Activated CD4-positive, alpha-beta T cell treated with anti-CD3 and anti-CD28 coated beads, Interleukin-2, Interleukin-6, amounts not matched to agents 100 ng/mL and 50 ng/mL, durations not matched to agents 16 hours and 8 hours (primary cell): ENCODE results near the gene KIF19.

Experiments
- DNase-seq: peaks from one replicate; pipeline ENCODE4 v3.0.0-alpha.2; 2020

Gene KIF19

DNA sequence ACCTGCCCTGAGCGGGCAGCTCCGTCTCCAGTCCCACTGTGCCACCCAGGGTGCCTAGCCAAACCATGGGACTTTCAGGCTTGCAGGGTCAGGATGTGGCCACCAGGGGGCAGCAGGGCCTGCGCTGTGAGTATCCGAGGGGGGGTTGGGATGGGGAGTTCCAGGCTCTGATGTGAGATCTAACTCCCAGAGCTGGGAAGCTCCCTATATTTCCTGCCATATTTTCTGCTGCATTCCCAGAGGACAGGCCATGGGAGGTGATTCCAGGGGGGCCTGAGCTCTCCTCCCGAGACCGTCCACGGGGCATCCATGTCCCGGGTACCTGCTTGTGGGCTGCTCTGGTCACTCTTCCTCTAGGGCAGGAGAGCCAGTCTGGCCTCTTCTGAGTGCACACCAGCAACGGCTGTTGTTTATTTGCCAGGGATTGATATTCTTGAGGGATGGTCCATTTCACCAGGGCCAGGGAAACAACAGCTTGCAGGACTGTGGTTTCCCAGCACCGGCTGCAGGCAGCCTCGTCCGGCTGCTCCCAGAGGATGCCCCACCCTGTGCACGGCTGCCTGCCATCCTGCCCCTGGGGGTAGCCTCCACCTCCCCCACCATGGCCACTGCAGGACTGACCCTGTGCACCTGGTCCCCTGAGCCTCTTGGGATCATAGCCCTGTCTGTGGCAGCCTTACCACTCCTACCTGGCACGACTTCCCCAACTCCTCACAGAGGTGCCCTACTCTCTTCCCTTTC, 42.5 kb downstream of the KIF19 start:
- peak; percentile 80 for DNase-seq

DNA sequence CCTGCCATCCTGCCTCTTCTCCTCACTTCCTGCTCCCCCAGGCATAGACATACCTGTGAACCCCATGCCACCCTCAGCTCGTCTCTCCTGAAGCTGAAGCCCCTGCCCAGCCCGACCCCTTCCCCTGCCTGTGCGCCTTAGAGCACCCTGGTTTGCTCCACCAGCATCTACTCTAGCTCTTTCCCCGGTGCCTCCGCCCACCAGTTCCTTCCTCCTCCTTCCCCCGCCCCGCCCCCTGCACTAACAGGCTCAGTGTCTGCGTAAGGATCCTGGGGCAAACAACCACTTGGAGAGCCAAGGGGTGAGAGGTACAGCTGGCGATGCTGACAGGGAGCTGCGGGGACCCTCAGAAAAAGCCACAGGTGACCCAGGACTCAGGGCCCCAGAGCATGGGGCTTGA, 43.2 kb downstream of the KIF19 start:
- peak; percentile 58 for DNase-seq

DNA sequence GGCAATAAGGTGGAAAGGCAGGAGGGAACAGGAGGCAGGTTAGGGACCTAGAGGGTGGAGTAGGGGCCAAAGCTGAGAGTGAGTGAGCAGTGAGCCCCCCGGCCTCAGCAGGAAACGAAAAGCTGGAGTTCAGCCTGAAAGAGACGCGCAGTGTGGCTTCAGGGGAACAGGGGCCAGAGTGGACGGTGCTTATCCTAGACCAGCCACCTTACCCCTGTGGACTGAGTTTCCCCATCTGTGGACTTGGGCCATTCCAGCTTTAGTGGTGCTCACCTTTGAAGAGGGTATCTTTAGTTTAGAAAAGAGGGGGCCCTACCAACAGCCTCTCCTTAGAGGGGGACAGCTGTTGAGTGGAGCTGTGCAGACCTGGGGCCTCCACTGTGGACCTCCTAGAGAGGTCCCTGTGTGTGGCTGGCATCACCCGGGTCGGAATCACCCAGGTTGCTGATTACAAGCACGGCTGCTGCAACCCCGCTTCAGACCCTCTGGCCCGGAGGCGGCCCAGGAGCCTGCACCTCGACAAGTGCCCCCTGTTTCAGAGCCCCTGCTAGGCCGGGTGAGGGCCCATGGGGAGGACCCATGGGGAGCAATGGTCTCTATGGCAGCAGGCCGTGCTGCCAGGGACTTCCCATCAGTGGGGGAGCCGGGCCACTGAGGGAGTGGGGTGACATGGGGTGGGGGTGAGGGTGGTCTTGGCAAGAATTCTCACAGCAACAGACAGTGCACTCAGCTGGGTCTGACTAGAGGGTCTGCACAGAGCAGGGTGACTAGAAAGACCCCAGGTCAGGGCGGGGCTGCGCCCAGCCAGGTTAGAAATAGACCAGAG, 43.9 kb downstream of the KIF19 start:
- DNase-seq = no peak

DNA sequence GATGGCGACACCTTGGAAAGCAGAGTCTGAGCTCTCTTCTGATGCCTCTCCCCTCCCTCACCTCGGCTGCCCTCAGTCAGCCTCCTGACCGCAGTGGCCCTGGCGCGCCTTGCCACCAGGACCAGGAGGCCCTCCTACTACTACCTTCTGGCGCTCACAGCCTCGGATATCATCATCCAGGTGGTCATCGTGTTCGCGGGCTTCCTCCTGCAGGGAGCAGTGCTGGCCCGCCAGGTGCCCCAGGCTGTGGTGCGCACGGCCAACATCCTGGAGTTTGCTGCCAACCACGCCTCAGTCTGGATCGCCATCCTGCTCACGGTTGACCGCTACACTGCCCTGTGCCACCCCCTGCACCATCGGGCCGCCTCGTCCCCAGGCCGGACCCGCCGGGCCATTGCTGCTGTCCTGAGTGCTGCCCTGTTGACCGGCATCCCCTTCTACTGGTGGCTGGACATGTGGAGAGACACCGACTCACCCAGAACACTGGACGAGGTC, 45.7 kb downstream of the KIF19 start:
- no peak for DNase-seq

DNA sequence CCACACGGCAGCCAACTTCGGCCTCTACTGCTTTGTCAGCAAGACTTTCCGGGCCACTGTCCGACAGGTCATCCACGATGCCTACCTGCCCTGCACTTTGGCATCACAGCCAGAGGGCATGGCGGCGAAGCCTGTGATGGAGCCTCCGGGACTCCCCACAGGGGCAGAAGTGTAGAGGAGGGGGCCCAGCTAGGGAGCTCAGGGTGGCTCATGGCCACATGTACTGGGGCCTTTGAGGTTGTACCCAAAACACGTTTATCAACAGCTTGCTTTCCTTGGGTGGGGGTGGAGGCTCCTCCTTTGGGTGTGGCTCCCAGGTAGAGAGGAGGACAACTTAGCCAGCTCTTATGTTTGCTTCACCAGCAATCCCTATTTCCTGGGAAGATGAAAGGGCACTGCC, 46.4 kb downstream of the KIF19 start:
- DNase-seq = no peak

DNA sequence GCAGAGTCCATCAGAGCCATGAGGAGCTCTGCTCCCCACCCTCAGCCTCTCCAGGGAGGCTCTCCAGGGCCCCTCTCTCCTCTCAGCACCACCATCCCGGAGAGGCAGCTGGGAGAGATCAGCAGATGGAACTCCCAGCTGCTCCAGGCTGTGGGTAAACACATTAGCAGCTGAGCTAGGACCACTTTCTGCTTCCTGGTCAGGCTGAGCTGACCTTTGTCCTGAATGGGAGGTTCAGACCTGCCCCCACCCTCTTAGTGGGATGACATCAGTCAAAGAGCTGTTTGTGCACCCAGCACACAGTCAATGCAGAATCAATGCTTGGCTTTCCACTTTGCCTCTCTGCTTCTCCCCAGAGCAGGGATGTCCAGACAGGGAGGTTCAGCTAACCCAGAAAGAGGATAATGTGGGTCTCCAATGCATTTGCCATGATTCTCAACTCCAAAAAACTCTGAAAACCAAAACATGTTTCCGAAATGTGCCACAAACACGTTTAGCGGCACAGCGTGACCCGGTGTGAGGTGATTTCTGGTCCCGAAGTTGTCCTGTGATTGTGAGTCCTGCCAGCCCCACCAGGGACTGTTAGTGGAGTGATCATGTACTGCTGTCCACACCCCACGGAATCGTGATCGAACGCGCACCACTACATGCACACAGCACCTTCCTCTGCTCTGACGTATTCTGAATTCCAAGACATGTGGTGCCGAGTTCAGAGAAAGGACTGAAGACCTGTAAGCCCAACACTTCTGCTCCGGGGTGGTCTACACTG, 48.0 kb downstream of the KIF19 start:
- no peak for DNase-seq

DNA sequence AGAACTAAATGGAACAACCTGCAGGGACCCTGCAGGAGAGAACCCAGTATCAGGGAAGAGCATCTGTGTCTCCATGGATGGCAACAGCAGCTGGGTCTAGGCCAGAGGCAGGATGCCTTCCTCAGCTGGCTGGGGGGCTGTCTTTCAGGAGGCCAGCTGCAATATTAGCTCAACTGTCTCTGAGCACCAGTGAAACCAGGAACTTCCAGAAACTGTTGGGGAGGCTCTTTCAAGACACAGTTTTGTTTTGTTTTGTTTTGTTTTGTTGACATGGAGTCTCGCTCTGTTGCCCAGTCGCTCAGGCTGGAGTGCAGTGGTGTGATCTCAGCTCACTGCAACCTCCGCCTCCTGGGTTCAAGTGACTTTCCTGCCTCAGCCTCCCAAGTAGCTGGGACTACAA, 48.8 kb downstream of the KIF19 start:
- no peak for DNase-seq

DNA sequence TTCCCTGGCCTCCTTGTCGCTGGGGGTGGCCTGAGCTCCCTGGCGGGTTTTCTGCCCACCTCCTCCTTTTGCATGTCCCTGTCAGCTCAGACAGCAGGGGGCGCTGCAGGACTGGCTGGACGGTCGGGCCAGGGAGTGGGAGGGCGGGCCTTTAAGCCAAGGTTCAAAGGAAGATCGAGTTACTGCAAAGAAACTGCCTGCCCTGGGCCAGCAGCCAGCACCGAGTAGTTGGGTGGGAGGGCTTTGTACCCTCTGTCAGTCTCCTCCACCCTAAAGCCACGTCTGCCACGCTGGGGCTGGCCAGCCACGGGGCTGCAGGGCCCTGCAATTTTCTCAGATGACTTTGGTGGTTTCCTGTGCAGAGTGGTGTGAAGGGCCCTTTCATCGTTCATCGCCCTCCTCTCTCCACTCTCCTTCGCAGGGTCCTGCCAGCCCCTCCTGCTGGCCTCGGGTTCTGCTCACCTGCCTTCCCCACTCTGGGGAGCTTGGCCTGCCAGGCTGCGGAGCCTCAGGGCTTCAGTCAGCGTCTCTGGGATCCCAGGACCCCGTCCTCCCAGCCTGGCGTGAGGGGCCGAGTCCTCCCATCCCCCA, 53.6 kb downstream of the KIF19 start:
- peak; percentile 93 for DNase-seq

DNA sequence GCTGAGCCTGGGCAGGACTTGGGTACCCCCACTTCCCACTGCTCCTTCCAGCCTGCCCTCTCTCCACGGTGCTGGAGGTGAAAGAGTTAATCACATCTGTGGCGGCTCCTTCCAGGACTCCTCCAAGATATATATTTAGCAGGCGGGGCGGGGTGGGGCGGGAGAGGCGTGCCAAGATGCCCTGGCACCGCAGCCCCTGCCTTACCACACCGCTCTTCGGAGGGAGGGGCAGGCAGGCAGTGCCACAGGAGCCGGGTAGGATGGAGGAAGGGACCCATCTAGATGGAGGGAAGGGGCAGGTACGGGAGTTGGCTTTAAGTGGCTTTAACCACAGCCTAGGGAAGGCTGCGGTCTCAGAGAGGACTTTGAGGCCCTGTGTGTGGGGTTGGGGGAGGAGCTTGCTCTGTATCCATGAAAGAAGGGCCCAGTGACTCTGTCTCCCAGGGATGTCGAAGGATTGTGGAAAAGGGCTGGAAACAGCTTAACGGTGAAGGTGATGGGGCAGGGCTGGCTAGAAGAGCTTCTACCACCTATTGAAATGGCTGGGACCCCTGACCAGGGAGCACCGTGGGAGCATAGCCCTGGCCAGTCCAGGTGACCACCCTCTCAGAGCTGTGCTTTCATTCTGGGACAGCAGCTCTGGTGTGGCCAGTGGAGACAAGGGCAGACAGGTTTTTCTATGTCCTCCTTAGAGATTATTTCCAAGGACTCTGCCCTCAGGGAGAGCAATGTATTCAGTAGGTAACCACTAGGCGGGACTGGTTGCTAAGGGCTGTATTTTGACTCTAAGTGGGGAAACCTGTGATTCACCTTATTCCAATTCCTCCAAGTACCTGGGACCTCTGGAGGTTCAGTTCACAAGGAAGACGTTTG, 54.3 kb downstream of the KIF19 start:
- no peak for DNase-seq

DNA sequence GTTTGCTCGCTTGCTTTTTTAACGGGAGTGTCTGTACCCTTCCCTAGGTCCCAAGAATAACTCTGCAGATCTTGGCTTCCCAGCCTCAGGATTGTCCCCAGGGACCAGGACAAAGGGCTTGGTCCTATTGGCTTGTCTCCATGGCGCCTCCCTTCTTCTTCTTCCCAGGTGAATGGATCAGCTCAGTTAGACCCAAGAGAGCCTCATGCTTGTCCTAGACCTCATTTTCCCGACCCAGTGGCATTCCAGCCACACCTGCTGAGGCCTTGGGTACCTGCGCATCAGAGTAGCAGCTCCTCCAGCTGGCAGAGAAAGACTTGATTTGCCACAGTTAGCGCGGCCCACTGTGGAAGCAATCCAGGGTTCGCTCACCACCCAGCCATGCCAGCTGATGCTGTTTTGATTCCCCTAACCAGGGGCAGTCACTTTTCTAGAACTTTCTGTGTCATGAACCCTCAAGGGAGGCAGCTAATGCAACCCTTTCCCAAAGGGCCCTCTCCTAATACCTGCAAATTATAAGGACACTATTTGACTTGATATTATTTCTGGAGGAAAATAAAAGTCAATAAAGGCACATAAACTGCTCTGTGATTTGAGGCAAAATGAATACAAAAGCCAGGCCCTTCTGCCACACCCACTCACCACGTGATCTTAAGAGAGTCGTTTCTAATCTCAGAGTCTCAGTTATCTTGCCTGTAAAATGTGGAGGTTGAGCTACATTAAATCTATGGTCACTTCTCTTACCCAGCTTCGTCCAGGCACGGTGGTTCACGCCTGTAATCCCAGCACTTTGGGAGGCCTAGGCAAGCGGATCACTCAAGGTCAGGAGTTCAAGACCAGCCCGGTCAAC, 55.2 kb downstream of the KIF19 start:
- no peak for DNase-seq

DNA sequence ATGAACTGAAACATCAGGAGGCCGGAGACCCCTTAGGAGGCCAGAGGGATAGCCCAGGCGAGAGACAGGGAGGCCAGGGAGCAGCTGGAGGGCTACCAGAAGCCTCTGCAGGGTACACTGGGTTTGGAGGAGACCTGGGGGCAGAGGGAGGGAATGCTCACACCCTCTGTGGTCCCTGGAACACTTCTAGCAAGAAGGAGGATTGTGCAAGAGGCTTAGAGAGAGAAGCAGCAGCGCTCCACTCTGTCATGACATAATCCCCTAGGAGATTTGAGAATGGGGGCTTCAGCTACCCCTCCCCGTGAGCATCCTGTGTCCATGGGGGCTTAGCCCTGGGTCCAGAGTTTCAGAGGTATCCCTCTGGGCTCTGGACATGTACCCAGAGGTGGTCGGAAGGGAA, 57.1 kb downstream of the KIF19 start:
- DNase-seq = no peak

DNA sequence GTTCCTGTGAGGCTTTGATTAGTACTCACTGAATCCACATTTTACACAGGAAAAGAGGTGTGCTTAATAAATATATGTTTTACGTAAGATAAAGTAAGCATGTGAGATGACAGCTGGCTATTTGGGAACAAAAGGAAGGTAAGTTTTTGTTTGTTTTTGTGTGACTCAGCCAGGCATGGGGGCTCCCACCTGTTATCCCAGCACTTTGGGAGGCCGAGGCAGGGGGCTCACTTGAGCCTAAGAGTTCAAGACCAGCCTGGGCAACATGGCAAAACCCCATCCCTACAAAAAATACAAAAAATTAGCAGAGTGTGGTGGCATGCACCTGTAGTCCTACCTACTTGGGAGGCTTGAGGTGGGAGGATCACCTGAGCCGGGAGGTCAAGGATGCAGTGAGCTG, 59.2 kb downstream of the KIF19 start:
- no peak for DNase-seq

DNA sequence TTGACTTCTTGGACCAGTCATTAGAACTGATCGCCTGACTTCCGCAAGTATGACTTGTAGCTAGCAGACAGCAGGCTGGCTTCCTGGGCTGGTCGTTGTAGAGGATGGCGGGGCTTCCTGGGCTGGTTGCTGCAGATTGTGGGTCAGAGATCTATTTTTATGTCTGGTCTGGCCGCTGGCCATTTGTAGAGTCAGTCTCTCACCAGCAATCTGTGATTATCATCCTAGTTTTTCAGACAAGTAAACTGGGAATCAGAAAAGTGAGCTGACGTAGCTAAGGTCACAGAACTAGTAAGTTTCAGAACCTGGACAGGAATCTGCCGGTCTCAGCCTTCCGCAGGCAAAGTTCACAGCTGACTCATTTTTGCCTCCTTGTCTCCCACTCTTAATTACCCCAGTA, 60.4 kb downstream of the KIF19 start:
- DNase-seq = no peak

DNA sequence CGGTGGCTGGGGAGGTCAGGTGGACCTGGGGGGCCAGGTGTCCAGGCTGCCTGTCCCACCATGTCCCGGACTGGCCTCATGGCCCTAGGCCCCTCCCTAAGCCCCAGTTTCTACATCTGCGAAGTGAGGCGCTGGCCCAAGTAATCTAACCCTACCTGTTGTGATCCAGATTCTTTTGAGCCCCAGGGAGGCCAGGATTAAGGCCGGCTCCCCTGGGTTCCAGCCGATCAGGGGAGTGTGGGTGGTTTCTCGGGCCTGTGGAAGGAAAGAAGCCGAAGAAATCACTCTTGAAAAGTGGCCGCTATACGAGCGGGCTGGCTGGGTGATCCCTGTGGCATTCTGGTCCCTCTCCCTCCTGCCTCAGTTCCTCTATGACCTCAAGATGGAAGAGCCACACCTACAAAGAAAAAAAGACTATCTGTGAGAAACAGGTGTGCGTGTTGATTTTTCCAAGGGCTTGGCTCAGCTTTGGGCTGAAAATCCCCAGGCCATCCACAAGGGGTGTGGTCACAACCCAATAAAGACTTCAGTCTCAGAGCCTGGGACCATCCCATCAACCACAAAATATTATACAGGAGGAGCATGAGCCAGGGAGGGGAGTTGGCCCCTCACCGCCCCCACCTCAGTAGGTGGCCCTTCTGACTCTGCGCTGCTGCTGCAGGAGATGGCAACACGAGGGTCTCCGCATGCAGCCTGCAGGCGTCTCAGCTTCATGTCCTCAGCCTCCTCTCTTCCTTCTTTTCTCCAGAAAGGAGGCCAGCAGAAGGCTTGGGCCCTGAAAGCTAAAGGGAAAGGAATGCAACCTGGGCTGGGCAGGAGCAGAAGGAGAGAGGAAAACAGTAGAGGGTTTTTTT, 61.6 kb downstream of the KIF19 start:
- DNase-seq = no peak

DNA sequence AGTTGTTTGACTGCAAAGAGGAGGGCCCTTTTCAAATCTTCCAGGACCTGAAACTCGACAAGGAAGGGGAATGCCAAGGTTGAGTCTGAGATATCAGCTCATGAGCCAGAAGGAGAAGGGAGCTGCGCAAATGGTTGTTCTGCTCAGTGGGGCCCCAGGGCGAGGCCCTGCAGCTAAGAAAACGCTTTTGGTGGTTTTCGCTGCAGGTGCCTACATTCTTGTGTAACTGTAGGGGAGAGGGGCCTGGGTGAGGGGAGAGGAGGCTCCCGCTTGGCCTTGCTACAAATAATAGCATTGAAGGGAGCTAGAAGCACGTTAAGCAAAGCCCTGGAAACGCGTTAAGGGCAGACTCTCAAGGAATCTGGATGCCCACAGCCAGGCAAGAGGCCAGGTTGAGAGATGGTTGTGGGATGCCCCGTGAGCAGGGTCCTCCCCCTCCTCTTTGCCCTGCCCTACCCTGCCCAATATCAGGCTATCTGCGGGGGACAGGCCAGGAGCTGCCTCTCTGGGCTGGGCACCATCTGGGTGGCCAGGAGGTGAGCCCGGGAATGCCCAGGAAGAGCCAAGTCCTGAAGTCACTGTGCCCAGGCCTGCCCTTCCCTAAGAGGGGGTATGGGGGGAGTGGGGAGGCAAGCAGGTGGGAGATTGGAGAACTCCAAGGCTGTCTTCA, 63.2 kb downstream of the KIF19 start:
- DNase-seq = no peak

DNA sequence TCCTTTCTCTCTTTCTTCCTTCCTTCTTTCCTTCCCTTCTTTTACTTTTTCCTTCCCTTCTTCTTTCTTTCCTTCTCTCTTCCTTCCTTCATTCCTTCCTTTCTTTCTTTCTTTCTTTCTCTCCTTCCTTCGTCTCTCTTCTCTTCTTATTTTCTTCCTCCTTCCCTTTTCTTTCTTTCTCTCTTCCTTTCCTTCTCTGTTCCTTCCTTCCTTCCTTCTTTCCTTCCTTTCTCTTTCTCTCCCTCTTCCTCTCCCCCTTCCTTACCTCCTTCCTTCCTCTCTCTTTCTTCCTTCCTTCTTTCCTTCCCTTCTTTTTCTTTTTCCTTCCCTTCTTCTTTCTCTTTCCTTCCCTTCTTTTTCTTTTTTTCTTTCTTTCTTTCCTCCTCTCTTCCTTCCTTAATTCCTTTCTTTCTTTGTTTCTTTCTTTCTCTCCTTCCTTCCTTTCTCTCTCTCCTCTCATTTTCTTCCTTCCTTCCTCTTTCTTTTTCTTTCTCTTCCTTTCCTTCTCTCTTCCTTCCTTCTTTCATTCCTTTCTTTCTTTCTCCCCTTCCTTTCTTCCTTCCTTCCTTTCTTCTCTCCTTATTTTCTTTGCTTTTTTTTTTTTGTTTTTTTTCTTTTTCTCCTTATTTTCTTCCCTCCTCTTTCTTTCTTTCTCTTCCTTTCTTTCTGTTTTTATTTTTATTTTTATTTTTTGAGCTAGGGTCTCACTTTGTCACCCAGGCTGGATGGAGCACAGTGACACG, 64.1 kb downstream of the KIF19 start:
- DNase-seq = no peak

DNA sequence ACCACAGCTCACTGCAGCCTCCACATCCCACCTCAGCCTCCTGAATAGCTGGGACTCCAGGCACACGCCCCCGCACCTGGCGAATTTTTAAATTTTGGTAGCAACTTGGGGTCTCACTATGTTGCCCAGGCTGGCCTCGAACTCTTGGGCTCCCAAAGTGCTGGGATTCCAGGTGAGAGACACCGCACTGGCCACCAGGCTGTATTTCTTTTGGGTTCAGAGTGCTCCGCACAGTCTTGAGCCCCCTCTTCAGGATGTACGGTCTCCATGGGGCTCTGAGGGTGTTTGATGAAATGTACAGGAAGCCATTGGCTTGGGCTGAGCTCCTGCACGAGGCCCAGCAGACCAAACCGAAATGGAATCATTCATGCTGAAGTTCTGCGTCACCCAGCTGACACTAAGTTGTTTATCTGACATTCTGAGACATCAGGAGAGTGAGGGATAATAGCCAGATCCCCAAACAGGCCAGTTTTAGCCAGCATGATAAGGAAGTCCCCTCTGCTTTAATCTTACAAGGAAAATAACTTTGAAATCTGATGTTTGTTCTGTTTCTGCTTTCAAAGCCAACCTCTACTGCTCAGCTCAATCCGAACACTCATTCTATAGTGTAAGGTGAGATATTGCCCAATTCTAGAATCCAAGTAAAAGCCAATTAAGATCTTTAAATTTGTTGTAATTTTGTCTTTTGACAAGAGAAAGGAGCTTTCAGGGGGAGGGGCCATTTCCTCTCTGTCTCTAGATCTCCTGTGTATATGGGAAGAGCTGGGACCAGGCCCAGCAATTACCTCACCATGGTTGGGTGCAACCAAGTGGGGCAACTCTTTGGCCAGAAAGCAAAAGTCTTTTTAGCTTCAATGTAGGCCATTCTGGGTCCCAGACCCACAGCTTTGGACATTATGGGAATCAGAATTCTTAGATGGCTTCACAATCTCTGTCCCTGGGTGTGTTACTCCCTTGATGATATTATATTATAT, 64.9 kb downstream of the KIF19 start:
- no peak for DNase-seq

DNA sequence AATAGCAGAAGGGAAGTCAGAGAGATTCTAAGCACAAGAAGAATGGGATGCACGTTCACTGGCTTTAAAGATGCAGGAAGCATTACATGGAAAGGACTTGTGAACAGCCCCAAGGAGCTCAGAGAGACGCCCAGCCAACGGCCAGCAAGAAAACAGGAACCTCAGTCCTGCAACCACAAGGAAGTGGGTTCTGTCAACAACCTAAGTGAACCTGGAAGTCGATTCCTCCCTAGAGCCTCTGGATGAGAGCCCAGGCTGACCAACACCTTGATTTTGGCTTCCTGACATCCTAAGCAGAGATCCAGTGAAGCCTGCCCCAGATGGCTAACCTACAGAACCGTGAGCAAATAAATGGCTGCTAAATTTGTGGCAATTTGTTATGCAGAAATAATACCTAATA, 65.7 kb downstream of the KIF19 start:
- DNase-seq = no peak
